PFSK-1 (cell line): ENCODE data around the gene MED4.

Source experiments
- POLR2AphosphoS5 ChIP-seq: IDR thresholded peaks from 2 replicates; pipeline ENCODE4 v1.6.1; 2012; ENCODE audit warnings: low read depth, mild to moderate bottlenecking, control low read depth, low read length, moderate library complexity
- TAF1 ChIP-seq: IDR thresholded peaks from 2 replicates; pipeline ENCODE4 v1.6.1; 2012; ENCODE audit warnings: low read length, control low read depth, borderline replicate concordance; ENCODE audit not compliant: insufficient read depth
- TF ChIP-seq, protein P1 (sequence below), 2 experiments: IDR thresholded peaks; 2 replicates each; pipeline versions ENCODE4 v1.6.1 to v1.8.0; 2011 to 2012; ENCODE audit warnings: low read depth in 2 of 2, low read length in 2 of 2, control low read depth in 1 of 2, inconsistent platforms in 1 of 2, mild to moderate bottlenecking in 1 of 2, moderate library complexity in 1 of 2; ENCODE audit not compliant: insufficient read depth in 1 of 2

DNA sequence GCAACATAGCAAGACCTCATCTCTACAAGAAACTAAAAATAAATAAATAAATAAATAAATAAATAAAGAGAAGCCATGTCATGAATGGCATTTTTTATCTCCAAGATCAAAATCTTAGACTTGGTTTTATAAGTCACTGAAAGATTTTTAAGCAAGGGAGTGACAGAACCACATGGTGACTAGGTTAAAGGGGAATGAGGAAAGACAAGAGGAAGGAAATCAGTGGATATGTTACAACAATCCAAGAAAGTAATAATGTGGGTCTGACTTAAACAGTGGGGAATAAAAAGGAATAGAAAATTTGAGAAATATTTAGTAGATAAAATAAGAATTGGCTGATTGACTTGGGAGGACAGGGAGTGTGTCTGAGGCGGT, 18.8 kb upstream of the MED4 start:
- TF ChIP-seq POLR2AphosphoS5 (no peak), TAF1 (no peak)
- TF ChIP-seq, protein P1, sequence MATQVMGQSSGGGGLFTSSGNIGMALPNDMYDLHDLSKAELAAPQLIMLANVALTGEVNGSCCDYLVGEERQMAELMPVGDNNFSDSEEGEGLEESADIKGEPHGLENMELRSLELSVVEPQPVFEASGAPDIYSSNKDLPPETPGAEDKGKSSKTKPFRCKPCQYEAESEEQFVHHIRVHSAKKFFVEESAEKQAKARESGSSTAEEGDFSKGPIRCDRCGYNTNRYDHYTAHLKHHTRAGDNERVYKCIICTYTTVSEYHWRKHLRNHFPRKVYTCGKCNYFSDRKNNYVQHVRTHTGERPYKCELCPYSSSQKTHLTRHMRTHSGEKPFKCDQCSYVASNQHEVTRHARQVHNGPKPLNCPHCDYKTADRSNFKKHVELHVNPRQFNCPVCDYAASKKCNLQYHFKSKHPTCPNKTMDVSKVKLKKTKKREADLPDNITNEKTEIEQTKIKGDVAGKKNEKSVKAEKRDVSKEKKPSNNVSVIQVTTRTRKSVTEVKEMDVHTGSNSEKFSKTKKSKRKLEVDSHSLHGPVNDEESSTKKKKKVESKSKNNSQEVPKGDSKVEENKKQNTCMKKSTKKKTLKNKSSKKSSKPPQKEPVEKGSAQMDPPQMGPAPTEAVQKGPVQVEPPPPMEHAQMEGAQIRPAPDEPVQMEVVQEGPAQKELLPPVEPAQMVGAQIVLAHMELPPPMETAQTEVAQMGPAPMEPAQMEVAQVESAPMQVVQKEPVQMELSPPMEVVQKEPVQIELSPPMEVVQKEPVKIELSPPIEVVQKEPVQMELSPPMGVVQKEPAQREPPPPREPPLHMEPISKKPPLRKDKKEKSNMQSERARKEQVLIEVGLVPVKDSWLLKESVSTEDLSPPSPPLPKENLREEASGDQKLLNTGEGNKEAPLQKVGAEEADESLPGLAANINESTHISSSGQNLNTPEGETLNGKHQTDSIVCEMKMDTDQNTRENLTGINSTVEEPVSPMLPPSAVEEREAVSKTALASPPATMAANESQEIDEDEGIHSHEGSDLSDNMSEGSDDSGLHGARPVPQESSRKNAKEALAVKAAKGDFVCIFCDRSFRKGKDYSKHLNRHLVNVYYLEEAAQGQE (IDR thresholded peaks at IDR 0.05; ENCODE audit: insufficient read depth in 1 of 2, low read depth in 2 of 2, low read length in 2 of 2): no peak
